HepG2 (cell line): ENCODE measurements around the gene INTS1.

Experiments used
- ATF4 ChIP-seq, 2 experiments: fragments of 450-650 bp in 1 of 2; sonication (generic) in 1 of 2; formaldehyde crosslinking; IDR thresholded peaks; 2 replicates each; pipeline versions ENCODE4 v1.5.0 to v1.8.0; 2020 to 2022; ENCODE audit warnings: mild to moderate bottlenecking in 1 of 2, missing genetic modification reagents in 1 of 2
- CBX5 ChIP-seq: sonication (generic); formaldehyde crosslinking; IDR thresholded peaks from 2 replicates; pipeline ENCODE4 v1.4.0; 2020; ENCODE audit warnings: missing genetic modification reagents, borderline replicate concordance
- KDM6A ChIP-seq: IDR thresholded peaks from 2 replicates; pipeline ENCODE4 v1.6.1; 2016; ENCODE audit warnings: low read depth
- SMAD1 ChIP-seq: sonication (generic); formaldehyde crosslinking; IDR thresholded peaks from 2 replicates; pipeline ENCODE4 v1.4.0; 2020; ENCODE audit warnings: missing genetic modification reagents, low read depth, mild to moderate bottlenecking, borderline replicate concordance
- USF2 ChIP-seq, 2 experiments: sonication (generic) in 1 of 2; formaldehyde crosslinking in 1 of 2; IDR thresholded peaks; 2 replicates each; pipeline versions ENCODE4 v1.5.1 to v1.6.1; 2011 to 2020; ENCODE audit warnings: borderline replicate concordance in 1 of 2, low read depth in 1 of 2, low read length in 1 of 2, mild to moderate bottlenecking in 1 of 2, missing genetic modification reagents in 1 of 2, moderate library complexity in 1 of 2
- ZNF317 ChIP-seq: sonication (generic); formaldehyde crosslinking; IDR thresholded peaks from 2 replicates; pipeline ENCODE4 v1.5.0; 2020; ENCODE audit warnings: mild to moderate bottlenecking, missing genetic modification reagents
- ZNF768 ChIP-seq: sonication (generic); formaldehyde crosslinking; IDR thresholded peaks from 2 replicates; pipeline ENCODE4 v1.4.0; 2020; ENCODE audit warnings: missing genetic modification reagents
- TF ChIP-seq, protein P1 (sequence below): IDR thresholded peaks from 2 replicates; pipeline ENCODE4 v1.6.1; 2016; ENCODE audit warnings: low read depth, borderline replicate concordance

DNA sequence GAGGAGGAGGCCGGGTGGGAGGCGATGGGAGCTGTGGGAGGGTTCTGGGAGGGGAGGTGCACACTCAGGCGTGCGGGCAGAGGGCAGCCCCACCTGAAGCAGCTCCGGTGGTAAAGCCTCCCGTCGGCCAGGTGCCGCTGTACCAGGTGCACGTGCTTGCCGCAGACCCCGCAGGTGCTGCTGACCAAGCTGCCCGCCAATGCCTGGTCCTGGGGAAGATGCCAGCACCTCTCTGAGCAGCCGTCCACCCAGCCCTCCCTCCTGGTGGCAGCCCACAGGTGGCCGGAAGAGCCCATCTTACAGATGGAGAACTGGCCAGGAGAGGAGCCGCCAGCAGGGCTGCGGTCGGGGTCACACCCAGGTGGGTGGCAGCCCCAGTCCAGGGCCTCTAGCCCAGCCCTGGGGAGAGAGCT lies 57.6 kb downstream of the INTS1 start:
- TF ChIP-seq ATF4 (CRISPR knock-in tag; IDR thresholded peaks at IDR 0.05) (no peak), ZNF768 (CRISPR knock-in tag) (no peak), USF2 (IDR thresholded peaks at IDR 0.05; ENCODE audit: low read depth, low read length) (no peak), USF2 (CRISPR knock-in tag; IDR thresholded peaks at IDR 0.05; ENCODE audit: borderline replicate concordance) (no peak), SMAD1 (CRISPR knock-in tag) (no peak), KDM6A (CRISPR knock-in tag) (no peak), CBX5 (CRISPR knock-in tag) (no peak), ZNF317 (CRISPR knock-in tag) (no peak)
- TF ChIP-seq, protein P1, sequence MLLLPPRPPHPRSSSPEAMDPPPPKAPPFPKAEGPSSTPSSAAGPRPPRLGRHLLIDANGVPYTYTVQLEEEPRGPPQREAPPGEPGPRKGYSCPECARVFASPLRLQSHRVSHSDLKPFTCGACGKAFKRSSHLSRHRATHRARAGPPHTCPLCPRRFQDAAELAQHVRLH (CRISPR knock-in tag) = no peak
